IMR-90 (cell line): ENCODE results near the gene TM4SF1. TPM values are rescaled to one million over a fixed set of nuclear protein-coding genes. Genes with fewer than 3 reads are reported as not detected.

Experiments used
- ATAC-seq: fragments of 200-7000 bp; cut with Tn5 transposase; 2 replicates; pipeline ENCODE4 v1.9.1; 2020; ENCODE audit warnings: low read depth, mild to moderate bottlenecking, moderate library complexity
- BruUV-seq: library from RNA; stranded (reverse); fragments of 400-500 nt; replicated peaks from 2 replicates; lab custom pipeline; 2021; lab: Mats Ljungman, UMichigan
- CTCF ChIA-PET: fragments of 300-600 bp; formaldehyde crosslinking; extraction: SDS; loops from one replicate; lab custom pipeline; 2021; ENCODE audit warnings: antibody characterized with exemption; lab: Yijun Ruan, JAX
- POLR2A ChIA-PET: fragments of 300-600 bp; sonication (Branson Sonifier 250); formaldehyde crosslinking; loops from one replicate; lab custom pipeline; 2022; ENCODE audit warnings: antibody characterized with exemption; ENCODE audit not compliant: unreplicated experiment; lab: Charles Lee
- DNase-seq: peaks from one replicate; pipeline ENCODE4 v3.0.0; 2013
- H2AFZ ChIP-seq: replicated peaks from 2 replicates; pipeline ENCODE3; 2013; ENCODE audit warnings: low read length, mild to moderate bottlenecking; ENCODE audit not compliant: poor library complexity
- H2AK5ac ChIP-seq: 2 replicates; pipeline ENCODE4 v1.6.1; 2013; ENCODE audit warnings: low read depth, low read length, inconsistent platforms
- H2AK9ac ChIP-seq: replicated peaks from 2 replicates; pipeline ENCODE3; 2013; ENCODE audit warnings: mild to moderate bottlenecking, low read depth, low read length, moderate library complexity; ENCODE audit not compliant: poor library complexity
- H2BK120ac ChIP-seq: 2 replicates; pipeline ENCODE4 v1.6.1; 2013; ENCODE audit warnings: low read depth, low read length, inconsistent platforms
- H2BK15ac ChIP-seq: 3 replicates; pipeline ENCODE4 v1.6.1; 2013; ENCODE audit warnings: low read depth, low read length, inconsistent platforms
- H2BK20ac ChIP-seq: 2 replicates; pipeline ENCODE4 v1.6.1; 2013; ENCODE audit warnings: low read depth, mild to moderate bottlenecking, inconsistent platforms, low read length, moderate library complexity
- H2BK5ac ChIP-seq: 2 replicates; pipeline ENCODE4 v1.6.1; 2013; ENCODE audit warnings: mild to moderate bottlenecking, low read depth, low read length, inconsistent platforms; ENCODE audit not compliant: poor library complexity, severe bottlenecking
- H3K14ac ChIP-seq: replicated peaks from 2 replicates; pipeline ENCODE4 v1.6.1; 2013; ENCODE audit warnings: low read depth, low read length, inconsistent platforms
- H3K18ac ChIP-seq: 2 replicates; pipeline ENCODE4 v1.6.1; 2013; ENCODE audit warnings: low read depth, low read length, control low read depth
- H3K23ac ChIP-seq: 2 replicates; pipeline ENCODE4 v1.6.1; 2013; ENCODE audit warnings: low read depth, low read length, inconsistent platforms
- H3K27ac ChIP-seq: 2 replicates; pipeline ENCODE4 v1.5.1; 2013; ENCODE audit warnings: mild to moderate bottlenecking, control low read depth, low read length; ENCODE audit not compliant: insufficient read depth
- H3K27me3 ChIP-seq: 2 replicates; pipeline ENCODE4 v1.6.1; 2013; ENCODE audit warnings: low read length; ENCODE audit not compliant: control insufficient read depth, insufficient read depth
- H3K36me3 ChIP-seq: 2 replicates; pipeline ENCODE4 v1.6.1; 2013; ENCODE audit warnings: low read length, mixed read lengths; ENCODE audit not compliant: control insufficient read depth, insufficient read depth
- H3K4ac ChIP-seq: 2 replicates; pipeline ENCODE4 v1.6.1; 2013; ENCODE audit warnings: low read depth, low read length, inconsistent platforms
- H3K4me1 ChIP-seq: 2 replicates; pipeline ENCODE4 v1.6.1; 2013; ENCODE audit warnings: low read length, mixed read lengths; ENCODE audit not compliant: control insufficient read depth, insufficient read depth
- H3K4me2 ChIP-seq: 2 replicates; pipeline ENCODE4 v1.6.1; 2013; ENCODE audit warnings: low read depth, mild to moderate bottlenecking, control low read depth, low read length, moderate library complexity
- H3K4me3 ChIP-seq: 2 replicates; pipeline ENCODE4 v1.5.1; 2013; ENCODE audit warnings: low read depth, mild to moderate bottlenecking, control low read depth, low read length, moderate library complexity; ENCODE audit not compliant: insufficient read depth
- H3K56ac ChIP-seq: 2 replicates; pipeline ENCODE4 v1.6.1; 2013; ENCODE audit warnings: low read length, inconsistent platforms; ENCODE audit not compliant: insufficient read depth; ENCODE audit errors: extremely low read depth
- H3K79me1 ChIP-seq, 2 experiments: 2 replicates each; pipeline ENCODE4 v1.6.1; 2013; ENCODE audit warnings: low read length in 2 of 2, inconsistent platforms in 1 of 2, low read depth in 1 of 2
- H3K9ac ChIP-seq: 2 replicates; pipeline ENCODE4 v1.6.1; 2013; ENCODE audit warnings: low read depth, low read length, control low read depth
- H3K9me1 ChIP-seq: 2 replicates; pipeline ENCODE4 v1.6.1; 2013; ENCODE audit warnings: low read length, inconsistent platforms; ENCODE audit not compliant: insufficient read depth
- H3K9me3 ChIP-seq: 2 replicates; pipeline ENCODE4 v1.6.1; 2013; ENCODE audit warnings: low read length; ENCODE audit not compliant: control insufficient read depth, insufficient read depth
- H4K20me1 ChIP-seq: 2 replicates; pipeline ENCODE4 v1.6.1; 2013; ENCODE audit warnings: low read length, inconsistent platforms; ENCODE audit not compliant: insufficient read depth
- H4K5ac ChIP-seq: 2 replicates; pipeline ENCODE4 v1.6.1; 2013; ENCODE audit warnings: mild to moderate bottlenecking, low read depth, low read length, control low read depth
- H4K8ac ChIP-seq, 2 experiments: 2 replicates each; pipeline ENCODE4 v1.6.1; 2013; ENCODE audit warnings: low read depth in 2 of 2, low read length in 2 of 2, control low read depth in 1 of 2, inconsistent platforms in 1 of 2
- H4K91ac ChIP-seq: 2 replicates; pipeline ENCODE4 v1.6.1; 2013; ENCODE audit warnings: low read depth, low read length, inconsistent platforms; ENCODE audit not compliant: insufficient read depth
- BHLHE40 ChIP-seq: fragments of 150-350 bp; IDR thresholded peaks from 2 replicates; pipeline ENCODE4 v1.6.1; 2016; ENCODE audit warnings: mild to moderate bottlenecking, low read depth, low read length
- CEBPB ChIP-seq: IDR thresholded peaks from 2 replicates; pipeline ENCODE4 v1.6.1; 2012; ENCODE audit warnings: low read depth, low read length, improper control_type of control experiment
- ELK1 ChIP-seq: fragments of 150-350 bp; IDR thresholded peaks from 2 replicates; pipeline ENCODE4 v1.6.1; 2016; ENCODE audit warnings: low read depth, mild to moderate bottlenecking, low read length, moderate library complexity, borderline replicate concordance
- FOS ChIP-seq: fragments of 150-350 bp; IDR thresholded peaks from 2 replicates; pipeline ENCODE4 v1.6.1; 2016; ENCODE audit warnings: low read depth, low read length
- MAFK ChIP-seq: IDR thresholded peaks from 2 replicates; pipeline ENCODE4 v1.6.1; 2012; ENCODE audit warnings: low read depth, low read length, improper control_type of control experiment
- MAZ ChIP-seq: IDR thresholded peaks from 2 replicates; pipeline ENCODE4 v1.6.1; 2012; ENCODE audit warnings: low read depth, mild to moderate bottlenecking, low read length, improper control_type of control experiment, moderate library complexity, borderline replicate concordance
- MXI1 ChIP-seq: IDR thresholded peaks from 2 replicates; pipeline ENCODE4 v1.6.1; 2012; ENCODE audit warnings: low read depth, mild to moderate bottlenecking, low read length, moderate library complexity, borderline replicate concordance
- NFE2L2 ChIP-seq: fragments of 150-350 bp; IDR thresholded peaks from 2 replicates; pipeline ENCODE4 v1.6.1; 2016; ENCODE audit warnings: low read depth, mild to moderate bottlenecking, low read length
- POLR2A ChIP-seq: IDR thresholded peaks from 2 replicates; pipeline ENCODE4 v1.6.1; 2012; ENCODE audit warnings: mild to moderate bottlenecking, low read depth, low read length
- RAD21 ChIP-seq: IDR thresholded peaks from 2 replicates; pipeline ENCODE4 v1.6.1; 2012; ENCODE audit warnings: low read length, improper control_type of control experiment
- RCOR1 ChIP-seq: IDR thresholded peaks from 2 replicates; pipeline ENCODE4 v1.6.1; 2012; ENCODE audit warnings: mild to moderate bottlenecking, low read length, improper control_type of control experiment; ENCODE audit not compliant: insufficient replicate concordance
- RFX5 ChIP-seq: IDR thresholded peaks from 2 replicates; pipeline ENCODE4 v1.8.0; 2012; ENCODE audit warnings: low read depth, mild to moderate bottlenecking, low read length, moderate library complexity
- SMC3 ChIP-seq: fragments of 150-350 bp; IDR thresholded peaks from 2 replicates; pipeline ENCODE4 v1.6.1; 2016; ENCODE audit warnings: low read depth, mild to moderate bottlenecking, antibody characterized with exemption, low read length, moderate library complexity
- USF2 ChIP-seq: fragments of 150-350 bp; IDR thresholded peaks from 2 replicates; pipeline ENCODE4 v1.6.1; 2017; ENCODE audit warnings: mild to moderate bottlenecking, antibody characterized with exemption, low read length, low read depth
- dilution Hi-C: fragments of 300-500 bp; cut with HindIII; formaldehyde crosslinking; loops from one replicate; pipeline ENCODE4 v1.14.3; 2018; ENCODE audit warnings: low sequenced_read_pairs; ENCODE audit not compliant: unreplicated experiment
- in situ Hi-C: fragments of 300-500 bp; cut with MboI; formaldehyde crosslinking; loops from 3 replicates; pipeline ENCODE4 v1.14.3; 2019; ENCODE audit warnings: low sequenced_read_pairs, inconsistent platforms, mixed read lengths
- intact Hi-C: fragments of 100-400 bp; cut with micrococcal nuclease; formaldehyde crosslinking; loops from 2 replicates; pipeline ENCODE4 v1.10.0; 2022
- polyA plus RNA-seq, 3 experiments: library from polyadenylated mRNA; depleted of rRNA; stranded (reverse); fragments of >200 nt; gene quantifications; 2 replicates each; pipeline ENCODE4 v1.2.3, GENCODE V29; 2012; ENCODE audit warnings: low replicate concordance in 1 of 3
- total RNA-seq: library from RNA; depleted of rRNA; stranded (reverse); fragments of >200 nt; gene quantifications from 2 replicates; pipeline ENCODE4 v1.2.3, GENCODE V29; 2012
- TF ChIP-seq, protein P1 (sequence below): conservative IDR thresholded peaks from 2 replicates; pipeline ENCODE4 v1.5.1; 2012; ENCODE audit warnings: mild to moderate bottlenecking, low read depth, low read length, improper control_type of control experiment

Gene TM4SF1
- total and polyA plus RNA-seq, 2 of the 4 experiments (the other 2 are of a cell fraction), result 232 to 302 TPM

- no peak for TF ChIP-seq MAFK
- no peak for TF ChIP-seq RFX5
- TF ChIP-seq MAZ, result no peak
Observed at GRCh38 chr3:149327156-149327555, 50.3 kb downstream of the TM4SF1 start (continued).

DNA sequence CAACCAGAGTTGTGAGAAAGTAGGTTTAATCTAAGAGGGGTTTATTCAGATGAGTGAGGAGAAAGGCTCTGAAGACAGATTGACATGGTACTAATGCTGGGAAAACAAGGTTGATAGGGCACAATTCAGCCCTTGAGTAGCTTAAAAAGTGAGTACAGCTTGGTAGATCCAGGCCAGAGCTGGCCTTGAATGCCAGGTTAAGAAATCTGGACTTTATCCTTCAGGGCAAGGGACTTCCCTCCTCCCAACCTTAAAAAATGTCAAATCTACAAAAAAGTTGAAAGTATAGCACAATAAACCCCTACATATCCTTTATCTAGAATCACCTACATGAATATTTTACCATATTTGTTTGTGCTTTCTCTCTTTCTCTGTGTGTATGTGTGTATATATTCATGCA is 51.9 kb downstream of the TM4SF1 start:
- Histone ChIP-seq H3K14ac (no peak overlapping the region), H3K4ac (no peak overlapping the region), H2BK20ac (no peak overlapping the region), H3K9me3 (no peaks in the 10 kb centered on the region), H2AFZ (no peak overlapping the region), H4K5ac (no peak overlapping the region), H3K4me2 (no peak overlapping the region), H2BK120ac (no peak overlapping the region), H3K79me1 (no peaks in the 10 kb centered on the region), H2BK5ac (no peak overlapping the region), H3K9ac (no peak overlapping the region), H3K36me3 (no peaks in the 10 kb centered on the region), H3K4me1 (no peaks in the 10 kb centered on the region), H3K27me3 (no peaks in the 10 kb centered on the region), H4K20me1 (no peaks in the 10 kb centered on the region), H3K9me1 (no peaks in the 10 kb centered on the region), H3K4me3 (no peak overlapping the region), H2AK9ac (no peak overlapping the region), H3K18ac (no peak overlapping the region), H4K91ac (no peak overlapping the region), H3K27ac (no peak overlapping the region), H2AK5ac (no peak overlapping the region), H3K23ac (no peak overlapping the region), H3K56ac (no peak overlapping the region), H4K8ac (no peak overlapping the region), H2BK15ac (no peak overlapping the region)
- dilution Hi-C loops, result no loop called here
- POLR2A ChIA-PET, result no interaction called here
- intact Hi-C loops, result no loop called here
- DNase-seq (no peak), ATAC-seq (no peak)
- in situ Hi-C loops, result no loop called here
- CTCF ChIA-PET, result no interaction called here
- no TSS peak for BruUV-seq
- no peak for TF ChIP-seq RFX5
- TF ChIP-seq CEBPB, result no peak
- TF ChIP-seq MAFK, result no peak
- TF ChIP-seq, protein P1, sequence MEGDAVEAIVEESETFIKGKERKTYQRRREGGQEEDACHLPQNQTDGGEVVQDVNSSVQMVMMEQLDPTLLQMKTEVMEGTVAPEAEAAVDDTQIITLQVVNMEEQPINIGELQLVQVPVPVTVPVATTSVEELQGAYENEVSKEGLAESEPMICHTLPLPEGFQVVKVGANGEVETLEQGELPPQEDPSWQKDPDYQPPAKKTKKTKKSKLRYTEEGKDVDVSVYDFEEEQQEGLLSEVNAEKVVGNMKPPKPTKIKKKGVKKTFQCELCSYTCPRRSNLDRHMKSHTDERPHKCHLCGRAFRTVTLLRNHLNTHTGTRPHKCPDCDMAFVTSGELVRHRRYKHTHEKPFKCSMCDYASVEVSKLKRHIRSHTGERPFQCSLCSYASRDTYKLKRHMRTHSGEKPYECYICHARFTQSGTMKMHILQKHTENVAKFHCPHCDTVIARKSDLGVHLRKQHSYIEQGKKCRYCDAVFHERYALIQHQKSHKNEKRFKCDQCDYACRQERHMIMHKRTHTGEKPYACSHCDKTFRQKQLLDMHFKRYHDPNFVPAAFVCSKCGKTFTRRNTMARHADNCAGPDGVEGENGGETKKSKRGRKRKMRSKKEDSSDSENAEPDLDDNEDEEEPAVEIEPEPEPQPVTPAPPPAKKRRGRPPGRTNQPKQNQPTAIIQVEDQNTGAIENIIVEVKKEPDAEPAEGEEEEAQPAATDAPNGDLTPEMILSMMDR, result no peak
- no peak for TF ChIP-seq MAZ
- TF ChIP-seq FOS, result no peak
- no peak for TF ChIP-seq SMC3
- no peak for TF ChIP-seq MXI1
- TF ChIP-seq USF2, result no peak
- no peak for TF ChIP-seq RCOR1
- TF ChIP-seq RAD21, result no peak
- no peak for TF ChIP-seq POLR2A
- TF ChIP-seq BHLHE40, result no peak
- no peak for TF ChIP-seq ELK1
- no peak for TF ChIP-seq NFE2L2
